Brain microvascular endothelial cell (primary cell): ENCODE results near the gene SH3D21.
A peak's percentile ranks its signal among the peaks of the same experiment; 100 is the strongest.

ENCODE experiments used
- DNase-seq: peaks from one replicate; pipeline ENCODE4 v3.0.0-alpha.2; 2020
- H3K27ac ChIP-seq: fragments of 250-450 bp; sonication (Bioruptor Pico); 2 replicates; pipeline ENCODE4 v1.5.1; 2020; ENCODE audit warnings: mild to moderate bottlenecking, moderate library complexity
- H3K27me3 ChIP-seq: fragments of 250-450 bp; sonication (Bioruptor Pico); replicated peaks from 2 replicates; pipeline ENCODE4 v1.5.1; 2020; ENCODE audit warnings: mild to moderate bottlenecking
- H3K36me3 ChIP-seq: fragments of 250-450 bp; sonication (Bioruptor Pico); replicated peaks from 2 replicates; pipeline ENCODE4 v1.5.1; 2020; ENCODE audit warnings: mild to moderate bottlenecking
- H3K4me3 ChIP-seq: 2 replicates; pipeline ENCODE4 v1.5.1; 2011; ENCODE audit warnings: low read depth, mild to moderate bottlenecking, control low read depth, low read length, moderate library complexity
- CTCF ChIP-seq: IDR thresholded peaks from 2 replicates; pipeline ENCODE4 v1.5.1; 2011; ENCODE audit warnings: low read depth, mild to moderate bottlenecking, moderate library complexity, low read length, control low read depth, inconsistent platforms; ENCODE audit errors: missing control alignments
- in situ Hi-C: cut with HindIII; loops from 2 replicates; pipeline ENCODE4 v1.10.0; 2017; ENCODE audit warnings: low sequenced_read_pairs, low pct_ligation_motif_present

Gene SH3D21

GRCh38 chr1:36306210-36306901, at the start of gene SH3D21:
TSS of gene SH3D21 (plus strand) at chr1:36306368. CDS start at chr1:36306421, 53 bp downstream.
- H3K27ac ChIP-seq, result no peak within 1 kb of the TSS
- no peaks in the 10 kb centered on the region for H3K27me3 ChIP-seq
- in situ Hi-C loops, result no loop called here
- peak within 1 kb of the TSS; percentile 60 for H3K4me3 ChIP-seq
- H3K36me3 ChIP-seq, result peaks cover 33% of the 10 kb centered on the region
- no peak for DNase-seq
- TF ChIP-seq CTCF, result peak; percentile 38

GRCh38 chr1:36256558-36257374, 49.4 kb upstream of the SH3D21 start:
- no peak for DNase-seq
- Histone ChIP-seq H3K4me3 (no peak overlapping the region), H3K27me3 (no peaks in the 10 kb centered on the region), H3K36me3 (peaks cover 28% of the 10 kb centered on the region), H3K27ac (no peak overlapping the region)
- TF ChIP-seq CTCF, result no peak
- in situ Hi-C loops, result no loop called here

GRCh38 chr1:36257375-36257767, 48.8 kb upstream of the SH3D21 start:
- Histone ChIP-seq H3K27me3 (no peaks in the 10 kb centered on the region), H3K4me3 (no peak overlapping the region), H3K27ac (no peak overlapping the region), H3K36me3 (peaks cover 32% of the 10 kb centered on the region)
- no peak for DNase-seq
- no peak for TF ChIP-seq CTCF
- in situ Hi-C loops, result no loop called here

- DNase-seq, result no peak
- Histone ChIP-seq H3K36me3 (peaks cover 37% of the 10 kb centered on the region), H3K27ac (no peak overlapping the region), H3K4me3 (no peak overlapping the region), H3K27me3 (no peaks in the 10 kb centered on the region)
- in situ Hi-C loops, result no loop called here
- TF ChIP-seq CTCF, result no peak
Measured at GRCh38 chr1:36258960-36259344, 47.2 kb upstream of the SH3D21 start.

GRCh38 chr1:36268981-36269380, 37.2 kb upstream of the SH3D21 start:
- H3K27me3 ChIP-seq, result no peaks in the 10 kb centered on the region
- in situ Hi-C loops, result no loop called here
- no peak overlapping the region for H3K4me3 ChIP-seq
- DNase-seq, result no peak
- H3K27ac ChIP-seq, result no peak overlapping the region
- H3K36me3 ChIP-seq, result peaks cover 21% of the 10 kb centered on the region
- no peak for TF ChIP-seq CTCF
